RCC 7860 (cell line): ENCODE measurements around the gene KDM3B.
A peak's percentile ranks its signal among the peaks of the same experiment; 100 is the strongest.

Experiments
- DNase-seq: peaks from one replicate; pipeline ENCODE4 v3.0.0-alpha.2; 2015; ENCODE audit warnings: low spot score
- FAIRE-seq: peaks from 2 replicates; lab custom pipeline; 2012; peaks lifted over from hg19 to GRCh38; lab: Jason Lieb, UNC

KDM3B gene

DNA sequence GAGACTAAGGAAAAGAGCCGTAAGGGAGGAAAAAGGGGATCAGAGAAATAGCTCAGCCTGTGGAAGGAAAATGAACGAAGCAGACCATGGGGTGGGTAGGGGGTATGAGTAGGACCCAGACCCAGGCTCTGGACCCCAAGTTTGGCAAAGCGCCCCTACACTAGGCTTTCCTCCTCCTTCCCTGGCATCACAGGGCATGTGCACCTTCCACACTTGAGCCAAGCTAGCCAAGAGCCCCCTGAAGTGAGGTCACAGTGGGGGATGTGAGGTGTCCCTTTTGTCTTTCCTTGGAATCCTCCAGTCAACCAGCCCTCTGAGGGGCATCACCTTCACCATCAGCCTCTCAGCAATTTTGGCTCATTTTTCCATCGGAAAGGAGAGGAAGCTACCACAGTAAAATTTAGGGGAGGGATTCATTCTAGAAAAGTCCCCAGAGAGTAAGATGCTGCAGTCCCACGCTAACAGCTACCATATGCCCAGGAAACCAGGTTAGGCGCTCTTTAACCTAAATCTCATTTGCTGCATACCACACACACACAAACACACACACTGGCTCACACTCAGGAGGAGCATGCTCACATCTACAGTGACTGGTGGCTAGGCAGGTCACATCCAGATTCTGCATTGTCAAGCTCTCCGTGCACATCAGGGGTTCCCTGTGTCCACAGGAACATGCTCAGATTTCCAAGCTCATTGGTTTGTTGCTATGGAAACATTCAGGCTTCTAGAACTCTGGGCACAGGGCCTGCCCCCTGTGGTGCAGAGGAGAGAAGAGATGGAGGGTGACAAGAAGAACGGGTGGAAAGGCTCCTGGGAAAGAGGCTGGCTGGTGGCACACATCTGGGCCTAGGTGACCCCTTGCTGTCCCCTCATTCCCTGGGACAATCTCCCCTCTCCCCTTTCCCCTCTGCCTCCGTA is 96.3 kb downstream of the KDM3B start:
- peak; percentile 34 for DNase-seq
- FAIRE-seq: no peak

DNA sequence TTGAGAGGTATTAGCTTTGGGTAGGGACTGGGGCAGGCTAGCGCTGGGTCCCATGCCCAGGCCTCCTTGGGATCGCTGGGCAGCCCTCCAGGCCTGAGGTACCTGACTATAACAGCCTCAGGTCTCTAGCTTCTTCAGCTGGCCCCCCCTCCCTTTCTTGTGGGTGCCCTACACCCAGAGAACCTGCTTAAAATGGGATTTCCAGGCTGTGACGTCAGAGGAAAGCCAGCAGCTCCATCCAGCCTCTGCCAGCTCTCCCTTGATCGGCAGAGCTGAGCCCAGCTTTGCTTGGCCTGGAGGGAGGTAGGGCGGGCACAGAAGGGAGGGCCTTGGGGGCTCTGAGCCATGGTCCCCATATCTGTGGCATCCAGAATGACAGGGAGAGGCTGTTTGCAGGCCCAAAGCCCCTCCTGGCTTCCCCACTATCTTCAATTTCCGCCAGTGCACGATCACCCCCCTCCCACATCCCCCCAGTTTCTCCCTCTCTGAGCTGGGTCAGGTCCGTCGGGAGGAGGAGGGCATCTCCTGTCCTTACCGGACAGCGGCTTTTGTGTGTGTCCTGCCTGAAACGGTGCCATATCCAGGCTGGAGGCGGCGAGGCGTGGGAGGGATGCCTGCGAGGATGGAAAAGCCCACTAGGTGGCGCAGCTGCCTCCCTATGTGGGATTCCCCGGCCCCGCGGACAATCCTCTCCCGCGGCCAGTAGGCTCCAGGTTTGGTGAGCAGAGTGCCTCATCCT is 97.2 kb downstream of the KDM3B start:
- DNase-seq (peak; percentile 63), FAIRE-seq (peak; percentile 56)

DNA sequence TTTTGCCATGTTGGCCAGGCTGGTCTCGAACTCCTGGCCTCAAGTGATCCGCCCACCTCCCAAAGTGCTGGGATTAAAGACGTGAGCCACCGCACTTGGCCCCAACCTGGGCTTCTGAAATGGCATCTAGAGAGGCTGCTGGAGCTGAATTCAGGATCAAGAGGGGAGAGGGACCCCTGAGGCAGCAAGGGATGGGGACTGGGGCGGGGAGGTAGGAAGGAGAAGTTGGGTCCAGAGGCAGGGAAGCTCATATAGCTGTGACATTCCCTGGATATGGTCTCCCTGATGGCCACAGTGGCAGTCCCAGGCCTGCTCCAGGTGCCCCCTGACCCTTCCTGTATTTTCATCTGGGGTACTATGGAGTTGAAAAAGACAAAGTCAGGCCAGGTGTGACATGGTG is 98.5 kb downstream of the KDM3B start:
- FAIRE-seq (no peak), DNase-seq (no peak)

DNA sequence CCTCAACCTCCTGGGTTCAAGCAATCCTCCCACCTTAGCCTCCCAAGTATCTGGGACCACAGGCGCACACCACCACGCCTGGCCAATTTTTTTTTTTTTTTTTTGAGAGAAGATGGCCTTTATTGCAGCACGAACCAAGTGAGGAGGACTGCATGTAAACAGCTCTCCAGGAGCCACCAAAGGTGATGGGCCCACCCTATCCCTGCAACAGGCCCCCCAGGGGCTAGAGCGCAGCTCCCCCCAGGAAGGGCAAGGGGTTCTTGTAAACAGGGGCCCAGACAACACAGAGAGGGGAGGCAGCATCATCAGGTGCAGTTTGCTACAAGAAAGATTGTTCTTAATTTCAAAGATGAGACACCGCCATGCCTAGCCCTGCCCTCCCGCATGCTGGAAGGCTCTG is 100.2 kb downstream of the KDM3B start:
- no peak for FAIRE-seq
- no peak for DNase-seq

DNA sequence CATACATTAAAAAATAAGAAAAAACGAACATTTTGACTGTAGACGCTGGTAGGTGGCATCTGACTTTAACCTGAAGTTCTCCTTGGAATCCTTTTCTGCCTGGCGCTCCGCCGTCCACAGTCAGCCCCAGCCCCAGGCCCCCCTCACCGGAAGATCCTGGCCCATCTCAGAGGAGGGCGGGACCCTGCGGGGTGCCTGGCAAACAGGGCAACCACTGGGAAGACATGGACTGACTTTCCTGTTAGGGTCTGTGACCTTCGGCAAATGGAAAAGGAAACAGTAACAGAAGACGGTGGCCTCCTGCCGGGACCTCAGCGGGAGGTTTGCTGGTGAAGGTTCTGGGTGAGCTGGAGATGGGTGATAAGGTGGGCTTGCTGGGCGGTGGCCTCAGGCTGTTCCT is 101.1 kb downstream of the KDM3B start:
- FAIRE-seq: no peak

DNA sequence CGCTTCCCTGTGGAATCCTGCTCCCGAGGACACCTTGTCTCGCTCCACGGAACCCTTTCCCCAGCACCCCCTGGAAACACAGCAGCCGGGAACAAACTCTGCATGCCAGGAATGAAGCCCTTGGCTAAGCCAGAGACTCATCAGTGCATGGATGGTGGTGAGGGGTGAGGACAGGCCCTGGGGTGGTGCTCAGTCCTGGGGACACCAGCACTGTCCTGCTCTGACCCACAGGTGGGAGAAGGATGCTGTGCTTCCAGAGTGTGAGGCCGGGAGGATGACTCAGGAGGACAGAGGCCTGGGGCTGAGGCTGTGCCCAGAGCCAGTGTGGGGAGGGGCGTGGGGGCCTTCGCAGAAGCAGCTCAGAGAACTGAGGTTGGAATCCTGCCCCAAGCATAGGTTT is 101.6 kb downstream of the KDM3B start:
- no peak for FAIRE-seq
- no peak for DNase-seq

More for the DNA sequence above, 101.1 kb downstream of the KDM3B start:
- no peak for DNase-seq

DNA sequence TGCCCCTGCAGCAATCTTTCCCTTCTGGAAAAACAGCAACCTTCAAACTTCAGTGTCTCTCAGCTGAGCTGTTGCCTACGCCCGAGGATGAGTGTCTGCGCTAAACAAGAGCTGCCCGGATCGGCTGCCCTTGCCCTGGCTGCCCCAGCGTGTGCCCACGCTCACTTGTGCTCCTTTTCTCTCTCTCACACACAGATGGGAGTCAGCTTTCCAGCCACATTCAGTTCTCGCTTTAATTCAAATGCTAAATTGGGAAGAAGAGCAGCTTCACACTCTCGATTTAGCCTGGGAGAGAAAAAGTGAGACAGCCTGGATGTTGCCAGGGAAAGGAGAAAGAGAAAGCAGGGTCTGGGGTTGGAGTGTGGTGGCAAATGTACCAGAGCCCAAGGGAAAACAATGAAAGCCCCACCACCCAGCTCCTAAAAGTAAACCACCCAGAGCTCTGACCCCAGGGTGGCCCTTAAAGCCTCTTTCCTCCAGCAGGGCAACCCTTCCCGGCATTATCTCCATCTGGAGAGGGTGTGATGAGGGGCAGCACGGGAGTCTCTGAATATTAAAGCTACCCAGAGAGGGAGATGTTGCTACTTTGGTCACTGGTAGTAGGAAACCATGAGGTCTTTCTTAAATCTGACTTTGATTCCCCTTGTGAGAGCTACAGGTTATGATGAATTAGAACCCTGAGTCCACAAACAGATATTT is 102.9 kb downstream of the KDM3B start:
- no peak for FAIRE-seq

DNA sequence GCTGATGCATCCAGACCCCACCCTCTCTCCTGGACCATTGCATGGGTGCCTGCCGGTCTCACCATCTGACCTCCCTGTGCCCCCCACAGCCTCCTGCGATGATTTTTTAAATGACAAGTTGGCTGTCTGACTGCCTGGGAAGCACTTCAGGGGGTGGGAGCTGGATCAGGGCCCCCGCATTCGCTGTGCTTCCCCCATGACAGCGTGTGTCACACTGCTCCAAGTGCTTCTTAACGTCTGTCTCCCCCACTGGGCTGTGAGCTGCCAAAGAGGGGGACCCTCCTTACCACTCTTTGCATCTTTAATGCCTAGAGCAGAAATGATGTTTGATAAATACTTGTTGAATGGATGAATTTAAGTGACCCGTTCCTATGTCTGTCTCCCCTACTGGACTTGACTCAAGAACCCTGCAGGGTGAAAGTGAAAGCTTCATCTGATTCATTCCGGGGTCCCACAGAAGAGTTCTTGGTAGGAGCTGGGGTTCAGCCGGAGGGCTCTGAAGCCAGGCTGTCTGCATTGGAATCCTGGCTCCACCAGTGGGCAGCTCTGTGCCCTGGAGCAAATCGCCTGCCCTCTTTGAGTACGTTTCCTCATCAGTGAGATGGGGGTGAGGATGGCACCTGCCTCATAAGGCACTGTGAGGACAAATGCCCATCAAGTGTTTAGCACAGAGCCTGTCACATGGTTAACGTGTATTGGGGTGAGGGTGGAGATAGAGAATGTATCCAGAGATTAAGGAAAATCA is 105.2 kb downstream of the KDM3B start:
- no peak for FAIRE-seq

More for the DNA sequence above, 102.9 kb downstream of the KDM3B start:
- DNase-seq: no peak

DNA sequence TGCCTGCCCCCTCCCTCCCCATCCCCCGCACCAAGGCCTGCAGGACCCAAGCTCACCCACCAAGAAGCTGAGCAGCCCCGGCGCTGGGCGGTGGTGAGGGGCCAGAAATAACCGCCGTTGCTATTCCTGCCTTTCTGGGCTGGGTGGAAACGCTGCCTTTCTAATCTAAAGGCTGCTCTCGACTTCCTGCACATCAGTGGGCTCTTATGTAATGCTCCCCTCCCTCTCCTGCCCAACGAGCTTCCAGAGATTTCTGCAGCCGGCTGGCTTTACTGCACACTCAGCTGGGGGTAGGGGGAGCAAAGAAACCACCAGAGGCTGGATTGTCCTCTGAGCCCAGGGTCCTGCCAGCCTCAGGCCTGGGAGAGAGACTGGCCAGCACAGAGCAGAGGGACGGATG is 105.9 kb downstream of the KDM3B start:
- FAIRE-seq: no peak

More for the DNA sequence above, 105.2 kb downstream of the KDM3B start:
- DNase-seq: no peak

DNA sequence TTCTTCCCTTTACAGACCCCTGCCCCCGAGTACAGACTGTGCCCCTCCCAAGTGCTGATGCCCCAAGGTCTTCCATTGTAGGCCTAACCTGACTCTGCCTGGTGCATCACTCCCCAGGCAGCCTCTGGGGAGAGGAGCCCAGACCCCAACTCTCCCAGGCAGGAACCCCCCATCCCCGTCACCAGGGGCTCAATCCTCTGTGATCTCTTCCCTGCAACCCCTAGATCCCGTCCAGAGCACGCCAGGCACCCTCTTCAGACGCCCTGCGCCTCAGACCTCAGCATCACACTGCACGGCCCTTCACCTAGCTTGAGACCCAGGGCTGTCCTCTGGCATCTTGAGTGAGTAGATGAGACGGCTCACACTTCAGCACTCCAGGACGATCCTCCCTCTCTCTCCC is 106.4 kb downstream of the KDM3B start:
- DNase-seq (no peak), FAIRE-seq (no peak)

More for the DNA sequence above, 105.9 kb downstream of the KDM3B start:
- DNase-seq: no peak

DNA sequence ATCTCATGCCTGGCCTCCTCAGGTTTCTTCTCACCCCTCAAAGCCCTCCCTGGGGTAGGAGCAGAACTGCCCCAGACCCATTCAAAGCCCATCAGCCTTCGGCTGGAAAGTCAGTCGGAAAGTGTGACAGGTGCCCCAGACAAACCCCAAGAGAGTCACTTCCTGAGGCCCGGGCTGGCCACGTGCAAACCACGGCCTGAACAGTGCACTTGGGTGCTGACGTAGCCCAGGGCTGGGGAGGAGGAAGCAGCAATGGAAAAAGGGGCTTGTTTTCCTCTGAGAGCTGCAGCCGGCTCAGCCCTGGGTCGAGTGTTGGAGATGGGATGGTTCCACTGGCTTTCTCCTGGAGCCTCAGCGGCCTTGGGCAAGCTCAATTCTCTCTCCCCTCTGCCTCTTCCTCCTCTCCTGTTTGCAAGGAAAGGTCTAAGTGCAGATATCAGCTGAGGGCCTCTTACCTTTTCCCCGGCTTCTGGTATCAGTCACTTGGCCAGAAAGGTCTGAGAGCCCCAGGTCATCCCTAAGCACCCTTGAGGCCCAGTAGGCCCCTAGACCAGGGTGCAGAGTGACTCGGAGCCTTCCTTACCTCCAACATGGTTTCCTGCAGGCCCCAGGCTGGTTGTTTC is 106.9 kb downstream of the KDM3B start:
- no peak for DNase-seq
- FAIRE-seq: no peak

DNA sequence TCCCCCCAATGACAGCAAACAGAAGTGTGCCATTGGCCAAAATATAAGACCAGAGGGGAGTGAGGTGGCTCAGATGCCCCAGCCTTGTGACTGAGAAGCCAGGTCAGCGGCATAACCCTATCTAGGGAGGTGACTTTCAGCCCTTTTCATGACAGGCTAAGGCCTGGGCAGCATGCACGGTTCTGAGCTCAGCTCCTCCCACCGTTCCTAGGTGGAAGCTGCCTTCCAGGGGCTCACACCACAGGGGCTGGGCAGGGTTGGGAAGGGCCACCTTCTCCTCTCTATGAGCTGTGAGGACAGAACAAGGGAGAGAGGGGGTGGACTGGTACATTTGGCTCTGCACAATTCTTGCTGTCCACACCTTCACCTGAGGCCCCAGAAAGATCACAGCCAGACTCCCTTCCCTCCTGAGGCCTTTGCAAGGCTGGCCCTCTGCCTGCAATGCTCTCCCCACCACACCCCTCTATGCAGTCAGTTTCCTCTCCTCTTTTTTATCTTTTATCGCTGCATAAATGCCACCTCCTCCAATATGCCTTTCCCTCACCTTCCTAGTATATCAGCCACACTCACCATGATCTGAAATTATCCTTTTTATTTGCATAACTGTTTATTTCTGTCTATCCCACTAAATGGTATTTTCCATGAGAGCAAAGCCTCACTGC is 107.7 kb downstream of the KDM3B start:
- no peak for DNase-seq
- no peak for FAIRE-seq

DNA sequence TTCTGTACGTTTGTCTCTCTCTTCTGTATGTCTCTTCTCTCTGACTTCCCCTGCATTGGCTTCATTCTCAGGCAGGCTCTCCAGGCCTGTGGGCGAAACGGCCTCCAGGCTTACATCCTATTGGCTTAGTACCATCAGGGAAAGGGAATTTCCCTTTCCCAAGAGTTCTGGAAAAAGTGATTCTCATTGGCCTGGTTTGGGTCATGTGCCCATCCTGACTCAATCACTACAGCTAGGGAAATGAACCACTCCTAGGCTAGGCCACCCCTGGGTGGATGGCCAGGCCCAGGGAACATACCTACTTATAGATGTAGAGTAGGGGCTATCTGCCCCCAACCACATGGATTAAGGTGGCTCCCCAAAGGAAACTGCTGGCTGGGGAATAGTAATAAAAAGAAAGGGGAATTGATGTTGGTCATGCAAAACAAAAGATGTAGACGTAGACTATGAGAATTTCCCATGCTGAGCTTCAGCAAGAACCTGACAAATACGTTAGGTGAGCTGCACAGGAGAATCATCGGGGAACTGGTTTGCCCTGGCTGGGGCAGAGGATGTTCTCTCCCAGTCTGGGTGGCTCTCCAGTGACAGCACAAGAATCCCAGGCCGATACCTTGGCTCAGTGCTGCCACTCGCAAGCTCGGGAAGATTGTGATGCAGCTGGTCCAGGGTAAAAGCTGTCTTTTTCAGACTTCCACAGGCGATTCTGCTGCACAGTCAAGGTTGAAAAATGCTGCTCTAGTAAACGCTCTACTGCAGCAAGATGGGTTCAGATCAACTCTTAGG is 109.0 kb downstream of the KDM3B start:
- FAIRE-seq (peak; percentile 59), DNase-seq (peak; percentile 67)

DNA sequence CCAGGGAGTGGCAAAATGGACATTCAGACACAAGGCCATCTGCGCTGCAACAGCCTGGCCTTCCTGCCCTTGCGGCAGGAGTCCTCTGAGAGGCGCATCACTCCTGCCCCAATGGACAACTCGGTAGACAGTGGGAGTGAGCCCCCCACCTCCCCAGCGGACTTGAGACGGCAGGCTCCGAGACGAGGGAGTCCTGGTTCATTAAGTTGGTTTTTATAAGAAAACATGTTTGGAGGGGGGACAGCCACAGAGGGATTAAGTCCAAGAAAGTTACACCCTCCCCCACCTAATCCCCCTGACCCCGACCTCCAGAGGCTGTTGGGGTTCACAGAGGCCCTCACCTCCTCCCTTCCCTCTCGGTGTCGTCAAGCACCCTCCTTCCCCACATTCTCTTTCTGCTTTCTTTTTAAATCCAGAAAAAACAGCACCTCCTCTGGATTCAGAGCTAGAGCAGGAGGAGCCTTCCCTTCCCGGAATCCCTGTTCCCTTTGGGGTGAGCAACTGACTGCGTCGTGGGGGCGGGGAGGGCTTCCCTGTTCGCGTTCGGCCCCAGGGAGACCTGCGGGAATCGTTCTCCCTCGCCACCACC is 111.0 kb downstream of the KDM3B start:
- FAIRE-seq (no peak), DNase-seq (no peak)

DNA sequence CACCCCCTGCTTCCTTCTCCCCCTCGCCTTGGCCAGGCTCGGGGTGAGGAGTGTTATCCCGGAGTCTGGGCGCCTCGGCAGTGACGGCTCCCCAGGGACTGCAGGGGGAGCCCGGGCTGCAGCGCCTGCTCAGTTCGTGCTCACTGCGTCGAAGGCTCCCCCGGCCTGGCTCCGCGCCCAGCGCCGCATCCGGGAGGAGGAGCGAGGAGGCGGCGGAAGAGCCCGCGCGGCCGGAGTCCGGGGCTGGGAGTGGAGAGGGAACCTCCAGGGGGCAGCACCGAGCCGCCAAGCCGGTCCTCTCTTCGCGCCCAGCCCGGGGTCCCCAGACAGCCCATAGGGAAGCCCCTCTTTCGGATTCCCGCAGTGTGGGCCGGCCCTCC is 111.5 kb downstream of the KDM3B start:
- peak; percentile 88 for DNase-seq
- FAIRE-seq: peak; percentile 10

DNA sequence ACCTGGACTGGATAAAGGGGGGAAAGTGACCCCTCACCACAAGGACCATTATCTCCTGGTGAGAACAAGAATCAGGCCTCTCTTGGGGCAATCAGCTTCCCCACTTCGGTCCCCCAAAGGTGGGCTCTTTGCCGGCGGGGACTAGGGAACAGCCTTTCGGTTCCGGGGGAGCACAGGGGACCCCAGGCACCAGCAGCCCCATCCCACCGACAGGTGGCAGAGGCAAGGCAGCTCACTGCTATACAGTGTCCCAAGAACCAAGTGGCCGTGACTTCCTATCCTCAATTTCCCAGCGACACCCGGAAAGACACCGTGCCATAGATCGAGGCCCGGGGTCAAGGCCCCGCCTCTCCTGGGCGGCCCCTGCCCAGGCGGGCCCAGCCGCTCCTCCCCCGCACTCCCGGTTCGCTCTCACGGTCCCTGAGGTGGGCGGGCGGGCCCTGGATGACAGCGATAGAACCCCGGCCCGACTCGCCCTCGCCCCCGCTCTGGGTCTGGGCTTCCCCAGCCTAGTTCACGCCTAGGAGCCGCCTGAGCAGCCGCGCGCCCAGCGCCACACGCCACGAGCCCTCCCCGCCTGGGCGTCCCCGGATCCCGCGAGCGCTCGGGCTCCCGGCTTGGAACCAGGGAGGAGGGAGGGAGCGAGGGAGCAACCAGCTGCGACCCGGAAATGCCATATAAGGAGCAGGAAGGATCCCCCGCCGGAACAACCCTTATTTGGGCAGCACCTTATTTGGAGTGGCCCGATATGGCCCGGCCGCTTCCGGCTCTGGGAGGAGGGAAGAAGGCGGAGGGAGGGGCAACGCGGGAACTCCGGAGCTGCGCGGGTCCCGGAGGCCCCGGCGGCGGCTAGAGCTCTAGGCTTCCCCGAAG is 112.1 kb downstream of the KDM3B start:
- FAIRE-seq: peak; percentile 60
- peak; percentile 96 for DNase-seq

DNA sequence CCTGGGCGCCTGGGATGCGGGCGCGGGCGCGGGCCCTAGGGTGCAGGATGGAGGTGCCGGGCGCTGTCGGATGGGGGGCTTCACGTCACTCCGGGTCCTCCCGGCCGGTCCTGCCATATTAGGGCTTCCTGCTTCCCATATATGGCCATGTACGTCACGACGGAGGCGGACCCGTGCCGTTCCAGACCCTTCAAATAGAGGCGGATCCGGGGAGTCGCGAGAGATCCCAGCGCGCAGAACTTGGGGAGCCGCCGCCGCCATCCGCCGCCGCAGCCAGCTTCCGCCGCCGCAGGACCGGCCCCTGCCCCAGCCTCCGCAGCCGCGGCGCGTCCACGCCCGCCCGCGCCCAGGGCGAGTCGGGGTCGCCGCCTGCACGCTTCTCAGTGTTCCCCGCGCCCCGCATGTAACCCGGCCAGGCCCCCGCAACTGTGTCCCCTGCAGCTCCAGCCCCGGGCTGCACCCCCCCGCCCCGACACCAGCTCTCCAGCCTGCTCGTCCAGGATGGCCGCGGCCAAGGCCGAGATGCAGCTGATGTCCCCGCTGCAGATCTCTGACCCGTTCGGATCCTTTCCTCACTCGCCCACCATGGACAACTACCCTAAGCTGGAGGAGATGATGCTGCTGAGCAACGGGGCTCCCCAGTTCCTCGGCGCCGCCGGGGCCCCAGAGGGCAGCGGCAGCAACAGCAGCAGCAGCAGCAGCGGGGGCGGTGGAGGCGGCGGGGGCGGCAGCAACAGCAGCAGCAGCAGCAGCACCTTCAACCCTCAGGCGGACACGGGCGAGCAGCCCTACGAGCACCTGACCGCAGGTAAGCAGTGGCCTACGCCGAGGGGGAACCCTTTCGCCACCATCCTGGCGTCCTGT is 113.0 kb downstream of the KDM3B start, which contains the start of gene EGR1:
Gene EGR1, plus strand, starts transcription at position 219 of the 864 bp plus-strand sequence. Its CDS starts 283 bp downstream, at position 502.
- peak; percentile 78 for DNase-seq
- FAIRE-seq: no peak
